ENCODE results near the gene PRKAG2.

PRKAG2 gene

GRCh38 chr7:151629713-151630272, 247.1 kb downstream of the PRKAG2 start:
- no peak for DNase-seq

- DNase-seq: no peak
Observed at GRCh38 chr7:151628846-151629604, 247.9 kb downstream of the PRKAG2 start.

GRCh38 chr7:151626422-151627115, 250.3 kb downstream of the PRKAG2 start:
- DNase-seq: no peak

GRCh38 chr7:151625606-151626005, 251.3 kb downstream of the PRKAG2 start:
- DNase-seq: no peak

- no peak for DNase-seq
Observed at GRCh38 chr7:151624246-151624928, 252.5 kb downstream of the PRKAG2 start.

- no peak for DNase-seq
Observed at GRCh38 chr7:151623766-151624165, 253.1 kb downstream of the PRKAG2 start.

- DNase-seq: no peak
Observed at GRCh38 chr7:151621961-151622360, 255.0 kb downstream of the PRKAG2 start.

- no peak for DNase-seq
Observed at GRCh38 chr7:151616443-151617213, 260.3 kb downstream of the PRKAG2 start.

GRCh38 chr7:151615784-151616183, 261.1 kb downstream of the PRKAG2 start:
- DNase-seq: no peak

GRCh38 chr7:151615058-151615457, 261.9 kb downstream of the PRKAG2 start:
- DNase-seq: no peak

GRCh38 chr7:151614019-151614418, 262.9 kb downstream of the PRKAG2 start:
- DNase-seq: no peak

- no peak for DNase-seq
Observed at GRCh38 chr7:151611878-151612277, 265.0 kb downstream of the PRKAG2 start.

- no peak for DNase-seq
Observed at GRCh38 chr7:151611041-151611440, 265.9 kb downstream of the PRKAG2 start.

- no peak for DNase-seq
Observed at GRCh38 chr7:151608031-151608551, 268.8 kb downstream of the PRKAG2 start.

- no peak for DNase-seq
Observed at GRCh38 chr7:151607464-151607867, 269.4 kb downstream of the PRKAG2 start.

- no peak for DNase-seq
Observed at GRCh38 chr7:151603951-151604350, 273.0 kb downstream of the PRKAG2 start.

GRCh38 chr7:151601521-151602305, 275.2 kb downstream of the PRKAG2 start:
- DNase-seq: no peak

GRCh38 chr7:151600331-151600730, 276.6 kb downstream of the PRKAG2 start:
- no peak for DNase-seq

GRCh38 chr7:151599401-151600227, 277.3 kb downstream of the PRKAG2 start:
- DNase-seq: no peak

All from activated effector memory CD4-positive, alpha-beta T cell treated with Interleukin-2 at 50 U/mL for 16 hours (primary cell).